K562 (cell line): Measurements from ENCODE around the gene TECPR1. TPM values are rescaled to one million over a fixed set of nuclear protein-coding genes. Genes with fewer than 3 reads are reported as not detected.
A peak's percentile ranks its signal among the peaks of the same experiment; 100 is the strongest.

ENCODE experiments used
- ATAC-seq: fragments of 200-7000 bp; cut with Tn5 transposase; 3 replicates; pipeline ENCODE4 v1.9.1; 2020; ENCODE audit warnings: moderate library complexity
- BruUV-seq: library from RNA; stranded (reverse); fragments of 400-500 nt; replicated peaks from 2 replicates; lab custom pipeline; 2021; lab: Mats Ljungman, UMichigan
- CTCF ChIA-PET: fragments of 300-600 bp; formaldehyde crosslinking; extraction: SDS; loops from one replicate; lab custom pipeline; 2021; ENCODE audit warnings: low intra/inter-chr PET ratio; lab: Yijun Ruan, JAX
- POLR2A ChIA-PET: fragments of 300-600, 350-650 bp; sonication (Branson Sonifier 250); formaldehyde crosslinking; extraction: SDS; loops from one replicate; lab custom pipeline; 2021; ENCODE audit warnings: antibody characterized with exemption, inconsistent platforms; lab: Yijun Ruan, JAX
- DNase-seq, 4 experiments: peaks; one replicate each; pipeline versions ENCODE4 v3.0.0 to v3.0.0-alpha.2; 2011 to 2018; ENCODE audit warnings: low spot score in 3 of 4, mixed read lengths in 3 of 4; ENCODE audit errors: extremely low read depth in 1 of 4
- FAIRE-seq: peaks from 2 replicates; lab custom pipeline; 2011; peaks lifted over from hg19 to GRCh38; lab: Jason Lieb, UNC
- H2AFZ ChIP-seq: 2 replicates; pipeline ENCODE4 v1.6.0; 2011; ENCODE audit warnings: low read depth, low read length, control low read depth, inconsistent platforms
- H3K27ac ChIP-seq: fragments of 200-600 bp; 3 replicates; pipeline ENCODE4 v1.8.0; 2011; ENCODE audit warnings: low read depth, mild to moderate bottlenecking, control low read depth, inconsistent platforms, low read length, moderate library complexity, mixed read lengths; ENCODE audit errors: extremely low read depth
- H3K27me3 ChIP-seq, 2 experiments: fragments of 300-600 bp in 1 of 2; 2 replicates in 1 of 2; 3 replicates in 1 of 2; pipeline versions ENCODE4 v1.6.0 to v1.8.0; 2011; ENCODE audit warnings: inconsistent platforms in 2 of 2, low read length in 2 of 2, mild to moderate bottlenecking in 1 of 2, mixed read lengths in 1 of 2, moderate library complexity in 1 of 2; ENCODE audit not compliant: control insufficient read depth in 2 of 2, insufficient read depth in 2 of 2
- H3K36me3 ChIP-seq: fragments of 300-600 bp; 3 replicates; pipeline ENCODE4 v1.8.0; 2011; ENCODE audit warnings: mild to moderate bottlenecking, low read length, inconsistent platforms; ENCODE audit not compliant: control insufficient read depth, insufficient read depth
- H3K4me1 ChIP-seq, 2 experiments: fragments of 200-600 bp in 1 of 2; replicated peaks in 1 of 2; 2 replicates in 1 of 2; 3 replicates in 1 of 2; pipeline versions ENCODE4 v1.5.1 to v1.8.0; 2011; ENCODE audit warnings: inconsistent platforms in 2 of 2, low read length in 2 of 2, mild to moderate bottlenecking in 1 of 2, mixed read lengths in 1 of 2, moderate library complexity in 1 of 2; ENCODE audit not compliant: control insufficient read depth in 2 of 2, insufficient read depth in 2 of 2
- H3K4me2 ChIP-seq: 2 replicates; pipeline ENCODE4 v1.6.1; 2011; ENCODE audit warnings: low read length, control low read depth, inconsistent platforms, mixed read lengths; ENCODE audit not compliant: insufficient read depth
- H3K4me3 ChIP-seq: fragments of 200-600 bp; sonication (generic), shearing (Covaris generic); 2 replicates; pipeline ENCODE4 v1.5.1; 2016; ENCODE audit warnings: control low read depth, inconsistent platforms
- H3K79me2 ChIP-seq: fragments of 200-600 bp; 3 replicates; pipeline ENCODE4 v1.8.0; 2011; ENCODE audit warnings: low read length, inconsistent platforms; ENCODE audit not compliant: control insufficient read depth, insufficient read depth
- H3K9ac ChIP-seq, 2 experiments: 2 replicates each; pipeline versions ENCODE4 v1.6.0 to v1.6.1; 2011; ENCODE audit warnings: low read depth in 2 of 2, low read length in 2 of 2, control low read depth in 1 of 2, inconsistent platforms in 1 of 2, mild to moderate bottlenecking in 1 of 2, mixed read lengths in 1 of 2; ENCODE audit not compliant: insufficient read depth in 1 of 2
- H3K9me1 ChIP-seq: one replicate; pipeline ENCODE4 v1.6.0; 2011; ENCODE audit warnings: inconsistent platforms, mild to moderate bottlenecking, low read length, moderate library complexity; ENCODE audit not compliant: control insufficient read depth, insufficient read depth
- H3K9me3 ChIP-seq: replicated peaks from 2 replicates; pipeline ENCODE4 v1.5.1; 2011; ENCODE audit warnings: low read depth, low read length, inconsistent platforms; ENCODE audit not compliant: control insufficient read depth, insufficient read depth
- H4K20me1 ChIP-seq: replicated peaks from 2 replicates; pipeline ENCODE4 v1.6.1; 2011; ENCODE audit warnings: low read length, inconsistent platforms, mixed read lengths; ENCODE audit not compliant: control insufficient read depth, insufficient read depth
- AFF1 ChIP-seq, 2 experiments: fragments of 450-650 bp; IDR thresholded peaks; 2 replicates each; pipeline ENCODE4 v1.6.1; 2018; ENCODE audit warnings: mild to moderate bottlenecking in 2 of 2, low read depth in 1 of 2; ENCODE audit not compliant: partially characterized antibody in 2 of 2
- ATF4 ChIP-seq: fragments of 450-650 bp; formaldehyde crosslinking; IDR thresholded peaks from 2 replicates; pipeline ENCODE4 v1.4.0; 2022; ENCODE audit warnings: mild to moderate bottlenecking, moderate library complexity
- LEF1 ChIP-seq: fragments of 450-650 bp; IDR thresholded peaks from 2 replicates; pipeline ENCODE4 v1.6.1; 2016; ENCODE audit warnings: mild to moderate bottlenecking
- MYC ChIP-seq, 2 experiments: fragments of 250-450 bp in 1 of 2; sonication (Bioruptor Pico) in 1 of 2; IDR thresholded peaks; 2 replicates each; pipeline versions ENCODE4 v1.5.1 to v1.6.1; 2012 to 2021; ENCODE audit warnings: low read depth in 2 of 2, borderline replicate concordance in 1 of 2, improper control_type of control experiment in 1 of 2, low read length in 1 of 2, mild to moderate bottlenecking in 1 of 2, moderate library complexity in 1 of 2
- POLR2G ChIP-seq: fragments of 200-400 bp; formaldehyde crosslinking; IDR thresholded peaks from 2 replicates; pipeline ENCODE4 v1.6.1; 2017; ENCODE audit warnings: low read depth, mild to moderate bottlenecking, antibody characterized with exemption, low read length, moderate library complexity
- WGBS: fragments of 100-300 bp; shearing (Covaris generic); methylation state at CpG from one replicate; pipeline ENCODE4 v1.1.6; 2016; ENCODE audit warnings: low coverage, mixed read lengths; ENCODE audit not compliant: insufficient coverage; ENCODE audit errors: missing lambda C conversion rate; 5-methylcytosine and 5-hydroxymethylcytosine counted together
- in situ Hi-C: fragments of 300-500 bp; cut with MboI; formaldehyde crosslinking; loops from 4 replicates; pipeline ENCODE4 v1.15.0; 2018; ENCODE audit warnings: inconsistent platforms, mixed read lengths
- intact Hi-C: fragments of 100-400 bp; cut with micrococcal nuclease; formaldehyde crosslinking; loops from 2 replicates; pipeline ENCODE4 v1.14.2; 2022
- polyA plus RNA-seq, 8 experiments: library from polyadenylated mRNA; depleted of rRNA in 4 of 8; stranded (reverse) in 5 of 8; unstranded in 3 of 8; fragments of >200 nt; fragmentation: Nextera tagmentation in 2 of 8; fragmentation: Illumina TruSeq in 1 of 8; extraction: Ambion mirVana in 2 of 8; extraction: Trizol in 1 of 8; gene quantifications; 2 replicates each; pipeline versions ENCODE4 v1.2.1 to v1.2.3, GENCODE V29; 2011 to 2014; ENCODE audit warnings: inconsistent platforms in 1 of 8, missing spikeins in 1 of 8
- total RNA-seq, 7 experiments: library from RNA; depleted of rRNA in 6 of 7; stranded (reverse); fragments of >200 nt in 6 of 7; fragmentation: Illumina TruSeq in 2 of 7; extraction: Trizol in 2 of 7; gene quantifications; 2 replicates each; pipeline versions ENCODE4 v1.2.1 to v1.2.3, GENCODE V29; 2011 to 2021; ENCODE audit warnings: low replicate concordance in 1 of 7

The TECPR1 gene
- total and polyA plus RNA-seq, 9 of the 15 experiments (the other 6 are each of a cell fraction or from before 2014, with no cell fraction given) = 0.17 to 15.0 (median 2.2) TPM

- H3K79me2 ChIP-seq = no peaks in the 10 kb centered on the region
- H3K36me3 ChIP-seq = peaks cover 33% of the 10 kb centered on the region; the same call in 2 of the 3 replicates
- H3K9me3 ChIP-seq = no peaks in the 10 kb centered on the region
- H4K20me1 ChIP-seq = peaks cover 21% of the 10 kb centered on the region
- no peak for ATAC-seq
- TF ChIP-seq MYC (IDR thresholded peaks at IDR 0.05; ENCODE audit: low read depth, low read length) (no peak), MYC (CRISPR knock-in tag; IDR thresholded peaks at IDR 0.05; ENCODE audit: borderline replicate concordance, low read depth) (no peak), ATF4 (CRISPR knock-in tag) (no peak), LEF1 (no peak), POLR2G (peak; percentile 20; the same call in 1 of the 2 replicates), AFF1 (IDR thresholded peaks at IDR 0.05; ENCODE audit: low read depth in 1 of 2, partially characterized antibody in 2 of 2) (no peak)
- TF ChIP-seq, all 486 proteins: peak for 1
- POLR2A ChIA-PET = interaction anchor here (0.6 kb wide), 2 partner anchors 105 to 447 kb away, joined by 3 read pairs; partner anchors contain the start of gene BAIAP2L1
- no TSS peak for BruUV-seq
- no peak overlapping the region for H3K9ac ChIP-seq
- in situ Hi-C loops = loop anchor here (5.0 to 10.0 kb wide), 2 partner anchors 449 to 547 kb away; no protein-coding TSS in a partner anchor
- H3K4me3 ChIP-seq = no peak overlapping the region
- no peaks in the 10 kb centered on the region for H3K9me1 ChIP-seq
- no peak overlapping the region for H3K4me2 ChIP-seq
- H3K27ac ChIP-seq = no peak overlapping the region
- peaks cover 0 to 56% of the 10 kb centered on the region in 2 experiments; a peak in 2 of 5 replicates for H3K27me3 ChIP-seq
- CTCF ChIA-PET = interaction anchor here (0.7 to 2.3 kb wide), 3 partner anchors 105 to 582 kb away, joined by 3 to 23 read pairs (median 4); partner anchors contain the start of genes BAIAP2L1 and TRRAP
- H2AFZ ChIP-seq = no peak overlapping the region
- H3K4me1 ChIP-seq = peaks cover 0 to 17% of the 10 kb centered on the region in 2 experiments; a peak in 2 of 5 replicates
- intact Hi-C loops = loop anchor here (1.0 to 5.0 kb wide), 3 partner anchors 106 to 542 kb away; partner anchors contain the start of gene BAIAP2L1
- DNase-seq = no peak
- FAIRE-seq = no peak
- 52% methylated on average over 19 of the region's 19 CpGs for WGBS
Measured at GRCh38 chr7:98295467-98296192, 43.6 kb upstream of the TECPR1 start.
